Calu3 (cell line): ENCODE results near the gene ETFDH. TPM values are rescaled to one million over a fixed set of nuclear protein-coding genes. Genes with fewer than 3 reads are reported as not detected.
A peak's percentile ranks its signal among the peaks of the same experiment; 100 is the strongest.

Experiments
- Bru-seq: library from RNA; stranded (reverse); fragments of 400-500 nt; gene quantifications from one replicate; lab custom pipeline; 2021; lab: Mats Ljungman, UMichigan
- BruChase-seq, 2 experiments: library from RNA; stranded (reverse); fragments of 400-500 nt; gene quantifications; one replicate each; lab custom pipeline; 2021; lab: Mats Ljungman, UMichigan
- BruUV-seq: library from RNA; stranded (reverse); fragments of 400-500 nt; replicated peaks from 2 replicates; lab custom pipeline; 2021; lab: Mats Ljungman, UMichigan
- CTCF ChIA-PET: fragments of 300-600 bp; sonication (Branson Sonifier 250); formaldehyde crosslinking; loops from one replicate; lab custom pipeline; 2022; ENCODE audit warnings: antibody characterized with exemption; lab: Charles Lee
- DNase-seq: peaks from one replicate; pipeline ENCODE4 v3.0.0; 2022
- H3K27ac Mint-ChIP-seq: one replicate; pipeline ENCODE4 v1.8.0; 2022; ENCODE audit warnings: mixed read lengths; ENCODE audit not compliant: unreplicated experiment
- H3K27me3 Mint-ChIP-seq: one replicate; pipeline ENCODE4 v1.8.0; 2022; ENCODE audit warnings: mixed read lengths; ENCODE audit not compliant: unreplicated experiment
- H3K36me3 Mint-ChIP-seq: one replicate; pipeline ENCODE4 v1.8.0; 2022; ENCODE audit warnings: mild to moderate bottlenecking, moderate library complexity, mixed read lengths; ENCODE audit not compliant: insufficient read depth, unreplicated experiment
- H3K4me1 Mint-ChIP-seq: one replicate; pipeline ENCODE4 v1.8.0; 2022; ENCODE audit warnings: mild to moderate bottlenecking, low read depth, mixed read lengths; ENCODE audit not compliant: unreplicated experiment
- H3K4me3 Mint-ChIP-seq: one replicate; pipeline ENCODE4 v1.8.0; 2022; ENCODE audit warnings: mild to moderate bottlenecking, low read depth, moderate library complexity, mixed read lengths; ENCODE audit not compliant: unreplicated experiment
- H3K9me3 Mint-ChIP-seq: one replicate; pipeline ENCODE4 v1.8.0; 2022; ENCODE audit warnings: low read depth, mixed read lengths; ENCODE audit not compliant: unreplicated experiment
- intact Hi-C: fragments of 100-400 bp; cut with micrococcal nuclease; formaldehyde crosslinking; loops from one replicate; pipeline ENCODE4 v1.10.0; 2022; ENCODE audit not compliant: unreplicated experiment
- long read RNA-seq: library from polyadenylated mRNA; stranded (forward); transcript quantifications from one replicate; pipeline ENCODE4 v2.0.0, GENCODE V29; 2022
- total RNA-seq: library from RNA; stranded (reverse); gene quantifications from 2 replicates; pipeline ENCODE4 v1.2.3, GENCODE V29; 2022
- TF ChIP-seq, protein P1 (sequence below): fragments of 200-600 bp; IDR thresholded peaks from one replicate; pipeline ENCODE4 v1.8.0; 2022; ENCODE audit warnings: antibody characterized with exemption; ENCODE audit not compliant: unreplicated experiment

The ETFDH gene
- total RNA-seq (8.4 and 13.8 TPM in 2 replicates), Bru-seq, nascent RNA (percentile 50 among the genes with signal in this experiment), BruChase-seq, experiment 1, labeled RNA remaining after a 6-hour chase (percentile 51 among the genes with signal in this experiment), BruChase-seq, experiment 2, labeled RNA remaining after a 2-hour chase (percentile 48 among the genes with signal in this experiment)
- long read RNA-seq, transcript ETFDH-206 (13 exons, 3,282 nt), result major isoform, 17 of 24 reads
- long read RNA-seq, partial matches to known transcripts, result 2 of 24 reads
- long read RNA-seq, other reads (novel, unspliced or antisense), result 3 of 24 reads

GRCh38 chr4:158671915-158672806, at the start of gene ETFDH:
Gene ETFDH, plus strand, starts transcription at chr4:158672296. Its CDS starts 161 bp downstream, at chr4:158672457.
- no peaks in the 10 kb centered on the region for H3K9me3 Mint-ChIP-seq
- H3K36me3 Mint-ChIP-seq, result peaks cover 24% of the 10 kb centered on the region
- intact Hi-C loops, result no loop called here
- H3K27me3 Mint-ChIP-seq, result no peaks in the 10 kb centered on the region
- peak; percentile 95 for DNase-seq
- CTCF ChIA-PET, result no interaction called here
- peak within 1 kb of the TSS; percentile 90 for H3K4me3 Mint-ChIP-seq
- TF ChIP-seq, protein P1, sequence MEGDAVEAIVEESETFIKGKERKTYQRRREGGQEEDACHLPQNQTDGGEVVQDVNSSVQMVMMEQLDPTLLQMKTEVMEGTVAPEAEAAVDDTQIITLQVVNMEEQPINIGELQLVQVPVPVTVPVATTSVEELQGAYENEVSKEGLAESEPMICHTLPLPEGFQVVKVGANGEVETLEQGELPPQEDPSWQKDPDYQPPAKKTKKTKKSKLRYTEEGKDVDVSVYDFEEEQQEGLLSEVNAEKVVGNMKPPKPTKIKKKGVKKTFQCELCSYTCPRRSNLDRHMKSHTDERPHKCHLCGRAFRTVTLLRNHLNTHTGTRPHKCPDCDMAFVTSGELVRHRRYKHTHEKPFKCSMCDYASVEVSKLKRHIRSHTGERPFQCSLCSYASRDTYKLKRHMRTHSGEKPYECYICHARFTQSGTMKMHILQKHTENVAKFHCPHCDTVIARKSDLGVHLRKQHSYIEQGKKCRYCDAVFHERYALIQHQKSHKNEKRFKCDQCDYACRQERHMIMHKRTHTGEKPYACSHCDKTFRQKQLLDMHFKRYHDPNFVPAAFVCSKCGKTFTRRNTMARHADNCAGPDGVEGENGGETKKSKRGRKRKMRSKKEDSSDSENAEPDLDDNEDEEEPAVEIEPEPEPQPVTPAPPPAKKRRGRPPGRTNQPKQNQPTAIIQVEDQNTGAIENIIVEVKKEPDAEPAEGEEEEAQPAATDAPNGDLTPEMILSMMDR, result no peak
- no TSS peak for BruUV-seq
- peaks cover 7% of the 10 kb centered on the region for H3K4me1 Mint-ChIP-seq
- peak within 1 kb of the TSS; percentile 89 for H3K27ac Mint-ChIP-seq

DNA sequence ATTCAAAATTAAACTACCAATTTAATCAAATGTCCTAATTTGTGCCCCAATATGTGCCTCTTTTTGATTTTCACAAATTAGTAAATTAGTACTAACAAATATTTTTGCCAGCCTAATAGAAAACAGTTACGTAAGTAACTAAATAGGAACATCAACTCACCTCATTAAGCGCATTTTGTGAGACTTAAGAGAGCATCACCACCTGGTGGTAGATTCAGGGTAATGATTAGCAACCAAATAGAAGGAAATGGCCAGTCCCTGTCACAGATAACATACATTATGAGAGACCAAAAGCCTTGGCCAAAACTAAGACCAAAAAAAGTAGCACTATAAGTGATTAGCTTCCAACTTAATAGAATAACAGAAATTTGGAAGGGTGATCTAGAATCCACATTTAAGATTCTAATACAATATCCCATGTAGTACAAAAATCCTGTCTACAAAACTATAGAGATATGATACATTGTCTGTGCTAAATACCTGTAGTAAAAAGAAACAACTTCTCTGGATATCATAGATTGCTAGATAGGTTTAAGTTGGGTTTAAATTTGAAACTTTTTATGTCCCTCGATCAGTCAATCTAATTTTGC, 47.1 kb upstream of the ETFDH start:
- Mint-ChIP-seq H3K4me1 (no peaks in the 10 kb centered on the region), H3K36me3 (no peaks in the 10 kb centered on the region), H3K27ac (no peak overlapping the region), H3K27me3 (no peaks in the 10 kb centered on the region), H3K9me3 (no peaks in the 10 kb centered on the region), H3K4me3 (no peak overlapping the region)
- CTCF ChIA-PET, result no interaction called here
- TF ChIP-seq, protein P1, result peak; percentile 34
- peak; percentile 24 for DNase-seq
- no TSS peak for BruUV-seq
- intact Hi-C loops, result loop anchor here (1.0 to 5.0 kb wide), 3 partner anchors 215 to 433 kb away; no protein-coding TSS in a partner anchor

GRCh38 chr4:158625544-158625943, 46.6 kb upstream of the ETFDH start:
- H3K4me1 Mint-ChIP-seq, result no peaks in the 10 kb centered on the region
- TF ChIP-seq, protein P1, result no peak
- no peaks in the 10 kb centered on the region for H3K27me3 Mint-ChIP-seq
- H3K36me3 Mint-ChIP-seq, result no peaks in the 10 kb centered on the region
- no peak for DNase-seq
- no peak overlapping the region for H3K27ac Mint-ChIP-seq
- H3K4me3 Mint-ChIP-seq, result no peak overlapping the region
- intact Hi-C loops, result loop anchor here (1.0 to 5.0 kb wide), 3 partner anchors 215 to 433 kb away; no protein-coding TSS in a partner anchor
- no TSS peak for BruUV-seq
- no peaks in the 10 kb centered on the region for H3K9me3 Mint-ChIP-seq
- CTCF ChIA-PET, result no interaction called here

GRCh38 chr4:158630893-158631292, 41.2 kb upstream of the ETFDH start:
- CTCF ChIA-PET, result no interaction called here
- Mint-ChIP-seq H3K36me3 (no peaks in the 10 kb centered on the region), H3K27me3 (no peaks in the 10 kb centered on the region), H3K9me3 (no peaks in the 10 kb centered on the region), H3K4me1 (no peaks in the 10 kb centered on the region), H3K4me3 (no peak overlapping the region), H3K27ac (no peak overlapping the region)
- TF ChIP-seq, protein P1, result no peak
- intact Hi-C loops, result no loop called here
- no TSS peak for BruUV-seq
- DNase-seq, result no peak
